ENCODE results near the gene NYAP2.

The NYAP2 gene

DNA sequence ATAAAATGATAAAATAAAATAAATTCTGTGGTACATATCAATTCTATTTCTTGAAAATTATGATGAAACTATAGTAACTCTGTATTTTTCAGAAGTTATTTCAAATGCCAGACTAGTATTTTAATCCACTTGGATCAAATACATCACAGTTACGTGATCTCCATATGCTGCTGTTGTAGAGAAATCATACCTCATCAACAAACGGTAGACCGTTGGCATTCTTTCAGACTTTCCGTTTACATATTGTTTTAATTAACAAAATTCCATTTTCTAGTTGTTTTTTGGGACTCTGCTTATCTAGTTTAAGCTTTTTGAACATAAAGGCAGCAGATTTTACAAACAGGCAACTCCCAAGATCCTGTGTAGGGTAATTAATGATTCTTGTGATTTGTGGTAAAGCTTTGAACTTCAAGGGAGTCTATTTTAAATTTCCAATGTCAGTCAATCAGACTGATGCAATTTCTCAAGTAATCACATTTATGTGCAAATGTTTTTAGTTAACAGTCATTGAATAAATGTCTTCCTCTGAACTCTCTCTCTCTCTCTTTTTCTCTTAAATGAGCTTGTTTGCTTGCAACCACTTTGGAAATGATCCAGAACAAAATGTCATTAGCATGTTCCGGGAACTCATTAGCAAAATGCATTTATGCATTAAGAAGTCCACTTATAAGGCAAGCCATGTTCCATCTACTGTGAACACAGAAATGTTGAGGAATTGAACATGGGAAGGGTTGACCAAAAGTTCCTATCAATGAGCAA lies 31.8 kb downstream of the NYAP2 start:
- DNase-seq, result no peak

DNA sequence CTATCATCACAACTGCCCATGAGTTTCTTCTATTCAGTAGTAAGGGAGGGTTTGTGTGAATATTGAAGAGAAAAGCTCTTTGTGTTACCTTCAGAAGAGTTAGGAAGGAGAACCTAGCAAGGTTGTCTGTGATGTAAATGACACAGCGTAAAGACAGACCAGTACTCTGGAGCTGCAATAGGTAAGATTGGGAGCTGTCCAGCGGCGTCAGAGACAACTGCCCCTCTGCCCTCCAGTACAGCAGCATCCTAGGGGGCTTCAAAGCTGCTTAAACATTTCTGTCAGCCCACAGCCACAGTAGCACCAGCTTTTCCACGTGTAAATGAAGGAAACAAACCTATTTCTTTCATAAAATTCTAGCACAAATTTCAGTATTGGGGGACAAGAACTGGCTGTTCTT lies 34.5 kb downstream of the NYAP2 start:
- no peak for DNase-seq

- no peak for DNase-seq
Observed at GRCh38 chr2:225437319-225437718, 37.8 kb downstream of the NYAP2 start.

GRCh38 chr2:225438248-225438647 lies 38.7 kb downstream of the NYAP2 start:
- DNase-seq, result no peak

- DNase-seq, result no peak
Observed at GRCh38 chr2:225452677-225453076, 53.2 kb downstream of the NYAP2 start.

- no peak for DNase-seq
Observed at GRCh38 chr2:225454412-225454811, 54.9 kb downstream of the NYAP2 start.

DNA sequence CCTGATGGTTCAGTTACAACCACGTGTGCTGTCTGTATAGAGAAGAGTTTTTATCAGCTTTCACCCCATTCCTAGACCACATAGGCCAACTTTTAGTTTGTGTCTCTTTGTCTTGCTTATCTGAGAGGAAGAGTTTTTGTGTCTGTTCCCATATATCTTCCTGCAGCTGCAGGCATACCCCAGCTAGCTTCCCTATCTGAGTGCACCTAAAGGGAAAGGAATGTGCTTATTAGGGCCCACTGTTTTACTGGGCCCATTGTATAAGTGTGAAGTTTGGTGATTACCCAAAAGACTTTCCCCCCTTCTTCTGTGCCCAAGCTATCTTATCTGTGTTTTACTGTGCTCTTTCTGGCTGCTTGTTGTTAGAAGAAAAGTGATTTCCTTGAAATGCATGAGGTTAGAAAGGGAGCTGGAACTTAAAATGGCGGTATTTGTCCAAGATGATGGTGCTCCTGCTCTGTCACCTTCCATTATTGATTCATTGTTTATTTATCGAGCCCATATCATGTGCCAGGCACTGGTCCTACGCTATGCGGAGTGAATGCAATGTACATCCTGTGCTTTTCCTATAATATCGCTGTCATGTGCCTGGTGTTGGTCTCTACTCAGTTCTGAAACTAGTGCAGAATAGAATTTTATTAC lies 57.2 kb downstream of the NYAP2 start:
- no peak for DNase-seq

- DNase-seq, result no peak
Observed at GRCh38 chr2:225457482-225457881, 58.0 kb downstream of the NYAP2 start.

DNA sequence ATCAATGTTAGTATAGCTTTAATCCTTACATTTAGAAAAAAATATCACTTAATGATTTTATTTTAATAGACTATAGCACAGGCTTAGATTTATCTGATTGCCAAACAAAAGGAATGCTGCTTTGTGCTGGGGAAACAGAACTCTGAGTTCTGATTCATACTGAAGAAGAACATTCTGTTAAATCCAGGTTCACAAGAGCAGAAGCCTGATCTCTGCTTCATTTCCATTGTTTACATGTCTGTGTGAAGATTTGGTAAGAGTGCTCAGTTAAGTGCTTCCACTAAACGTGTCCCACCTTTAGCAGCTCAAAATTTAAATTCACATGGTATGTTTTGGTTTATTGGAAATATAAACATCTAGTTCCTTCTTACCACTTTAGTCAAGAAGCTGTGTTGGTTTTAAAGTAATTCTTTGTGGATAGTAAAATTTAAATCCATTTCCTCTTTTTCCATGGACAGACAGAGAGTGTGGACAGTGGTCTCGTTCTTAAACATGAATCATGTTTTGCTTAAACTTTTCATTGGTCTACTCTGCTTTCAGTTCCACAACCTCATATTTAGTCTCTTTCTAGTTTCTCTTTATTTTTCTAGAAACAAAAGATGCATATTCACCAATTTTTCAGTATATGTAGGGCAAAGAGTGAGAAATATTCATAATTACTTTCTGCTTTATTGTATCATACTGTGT lies 59.1 kb downstream of the NYAP2 start:
- DNase-seq, result no peak

DNA sequence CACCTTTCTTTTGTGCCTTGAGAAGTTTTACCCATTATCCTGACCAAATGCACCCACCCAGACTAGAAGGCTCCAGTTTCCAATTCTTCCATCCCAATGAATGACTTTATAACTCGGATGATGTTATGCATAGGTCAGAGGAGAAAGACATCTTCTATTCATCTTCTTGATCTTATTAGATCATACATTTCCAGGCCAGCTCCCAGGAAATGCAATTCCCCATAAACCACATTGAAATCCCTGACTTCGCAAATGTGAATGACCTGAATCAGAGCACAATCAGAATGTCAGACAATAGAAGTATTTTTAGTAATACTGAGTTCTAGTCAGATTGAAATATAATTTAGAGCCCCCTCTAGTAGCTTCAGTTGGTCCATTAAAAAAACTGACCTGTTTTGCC lies 62.9 kb downstream of the NYAP2 start:
- no peak for DNase-seq

DNA sequence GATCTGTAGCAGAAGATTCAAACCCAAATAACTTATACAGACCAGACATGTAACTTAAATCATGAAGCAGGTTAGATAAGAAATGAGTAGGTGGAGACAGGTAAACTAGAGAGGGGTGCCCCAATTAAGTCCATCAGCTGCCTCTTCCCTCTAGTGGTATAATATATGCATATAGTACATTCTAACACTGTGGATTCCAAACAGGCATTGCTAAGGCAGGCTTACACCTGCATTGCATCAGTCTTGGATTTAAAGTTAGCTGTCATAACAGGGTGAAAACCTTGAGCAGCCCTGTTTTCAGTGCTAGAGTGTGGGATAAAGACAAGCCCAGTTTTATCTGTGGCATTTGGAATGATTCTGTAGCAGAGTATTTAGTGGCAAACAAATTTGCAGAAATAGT lies 63.4 kb downstream of the NYAP2 start:
- no peak for DNase-seq

DNA sequence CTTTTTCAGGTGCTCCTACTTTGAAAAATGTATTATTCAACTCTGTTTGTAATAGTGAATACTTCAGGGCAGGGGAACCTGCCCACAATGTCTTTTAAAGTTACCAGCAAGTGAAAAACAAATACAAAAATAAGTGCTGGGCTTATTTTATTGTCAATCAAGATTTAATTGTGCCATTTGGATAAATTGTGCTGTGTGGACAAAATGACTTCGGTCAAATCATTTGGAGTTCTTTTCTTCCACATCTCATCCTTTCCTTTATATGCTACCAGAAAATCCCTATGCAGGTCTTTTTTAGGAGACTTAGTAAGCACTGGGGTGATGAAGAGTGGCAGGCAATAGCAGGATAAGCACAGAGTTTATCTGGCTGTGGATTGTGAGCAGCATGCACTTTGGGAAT lies 63.9 kb downstream of the NYAP2 start:
- no peak for DNase-seq

DNA sequence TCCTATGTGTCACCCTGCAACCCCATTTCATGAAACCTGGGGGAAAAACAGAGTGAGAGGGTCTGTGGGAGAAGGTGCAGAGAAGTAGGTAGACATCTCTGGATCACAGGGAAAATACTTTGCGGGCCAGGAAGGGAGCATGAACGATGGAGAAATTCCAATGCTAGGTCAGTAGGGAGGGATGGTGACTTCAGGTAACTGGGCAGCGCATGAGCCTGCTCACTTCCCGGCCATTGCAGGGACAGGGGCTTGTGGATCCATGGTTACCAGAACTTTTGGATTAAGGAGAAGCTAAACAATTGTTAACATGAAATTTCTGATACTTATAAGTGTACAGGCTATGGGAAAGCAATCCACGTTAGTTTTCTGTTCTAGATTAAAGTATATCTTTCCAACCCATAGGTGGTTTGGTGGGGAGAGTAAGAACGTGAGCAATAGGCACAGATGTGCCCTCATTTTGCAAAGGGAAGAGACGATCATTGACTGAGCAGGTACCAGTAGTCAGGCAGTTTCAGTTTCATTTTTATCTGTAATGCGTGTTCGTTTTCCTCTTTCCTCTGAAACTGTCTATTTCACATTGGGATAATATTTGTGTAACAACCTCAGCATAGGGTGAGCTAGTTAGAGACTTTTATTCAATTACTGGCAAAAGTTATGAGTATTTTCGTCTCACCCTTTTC lies 65.0 kb downstream of the NYAP2 start:
- no peak for DNase-seq

DNA sequence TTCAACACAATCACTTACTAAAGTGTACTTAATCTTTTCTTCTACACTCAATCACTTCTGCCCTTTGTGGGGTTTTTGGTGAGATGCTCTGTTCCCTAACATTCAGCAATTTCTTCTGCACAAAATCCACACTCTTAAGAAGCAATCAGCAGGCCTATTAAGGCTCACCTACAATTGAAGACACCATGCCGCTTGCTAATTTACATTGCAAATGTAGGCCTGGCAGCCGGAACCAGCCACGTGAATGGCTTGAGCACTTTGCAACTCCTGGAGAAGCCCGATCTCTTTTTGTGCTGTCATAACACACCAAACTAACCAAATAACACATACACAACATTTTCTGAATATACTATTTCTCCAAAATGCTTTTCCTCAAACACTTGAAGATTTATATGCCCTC lies 66.3 kb downstream of the NYAP2 start:
- DNase-seq, result no peak

DNA sequence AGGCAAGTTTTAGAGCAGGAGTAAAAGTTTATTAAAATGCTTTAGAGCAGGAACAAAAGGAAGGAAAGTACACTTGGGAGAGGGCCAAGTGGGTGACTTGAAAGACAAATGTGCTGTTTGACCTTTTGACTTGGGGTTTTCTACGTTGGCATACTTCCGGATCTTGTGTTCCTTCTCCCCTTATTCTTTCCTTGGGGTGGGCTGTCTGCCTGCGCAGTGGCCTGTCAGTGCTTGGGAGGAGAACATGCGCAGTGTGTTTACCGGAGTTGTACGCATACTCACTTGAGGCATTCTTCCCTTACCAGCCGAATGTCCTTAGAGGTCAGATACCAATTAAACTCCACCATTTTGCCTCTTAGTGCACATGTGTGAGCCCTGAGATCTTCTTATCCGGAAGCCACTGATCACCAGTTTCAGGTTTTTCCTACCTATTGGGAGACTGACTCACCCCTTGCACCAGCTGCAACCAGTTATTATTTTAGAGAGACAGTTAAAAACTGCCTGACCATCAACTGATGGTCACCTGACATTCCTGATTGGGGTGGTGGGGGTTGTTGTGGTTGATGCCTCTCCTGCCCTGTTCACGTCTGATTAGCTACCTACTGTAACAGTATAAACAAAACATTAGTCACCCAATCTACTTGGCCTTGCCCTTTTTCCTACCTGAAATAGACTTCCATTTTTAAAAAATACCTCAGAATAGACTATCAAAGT lies 67.5 kb downstream of the NYAP2 start:
- no peak for DNase-seq

DNA sequence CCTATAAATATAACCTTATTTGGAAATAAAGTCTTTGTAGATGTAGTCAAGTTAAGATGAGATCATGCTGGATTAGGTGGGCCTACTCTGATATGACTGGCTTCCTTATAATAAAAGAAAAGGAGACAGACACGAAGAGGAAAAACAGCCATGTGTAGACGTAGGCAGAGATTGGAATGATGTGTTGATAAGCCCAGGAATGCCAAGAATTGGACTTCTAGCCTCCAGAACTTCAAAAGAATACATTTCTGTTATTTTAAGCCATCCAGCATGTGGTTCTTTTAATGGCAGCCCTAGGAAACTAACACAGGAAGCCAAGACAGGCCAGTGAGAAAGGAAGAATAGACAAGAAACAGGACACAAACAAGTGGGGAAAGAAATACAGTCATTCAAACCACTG lies 68.6 kb downstream of the NYAP2 start:
- no peak for DNase-seq

DNA sequence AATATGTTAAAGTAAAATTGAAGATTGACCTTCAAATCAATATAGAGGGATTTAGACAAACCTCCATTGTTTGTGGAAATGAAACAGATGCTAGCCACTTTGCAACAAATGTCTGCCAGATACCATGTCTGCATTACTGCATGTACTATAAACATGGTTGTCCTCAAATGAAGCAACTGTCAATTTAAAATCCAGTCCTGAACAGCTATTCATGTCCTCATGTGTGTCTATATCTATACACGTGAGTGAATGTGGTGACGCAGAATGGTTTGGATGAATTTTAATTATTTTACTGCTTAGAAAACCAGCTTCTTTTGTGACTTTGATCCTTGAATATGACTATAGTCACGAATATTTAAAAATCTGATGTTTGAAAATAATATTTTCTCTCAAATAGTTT lies 71.5 kb downstream of the NYAP2 start:
- no peak for DNase-seq

DNA sequence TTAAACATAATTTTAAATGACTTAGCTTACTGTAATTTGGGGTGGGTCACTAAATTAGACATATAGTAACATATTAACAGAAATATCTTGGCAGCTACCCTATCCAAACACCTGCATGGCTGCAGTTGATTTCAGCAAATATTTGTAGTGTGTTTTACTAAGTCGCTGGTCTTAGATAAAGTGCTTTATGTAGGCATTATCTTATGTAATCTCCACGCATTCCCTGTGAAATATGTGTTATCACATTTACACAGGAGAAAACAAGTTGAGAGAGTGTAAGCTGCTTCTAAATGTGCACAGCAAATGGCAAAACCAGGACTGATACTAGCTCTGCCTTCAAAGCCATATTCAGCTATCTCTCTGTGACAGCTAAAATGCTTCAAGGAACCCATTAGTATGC lies 72.0 kb downstream of the NYAP2 start:
- no peak for DNase-seq

DNA sequence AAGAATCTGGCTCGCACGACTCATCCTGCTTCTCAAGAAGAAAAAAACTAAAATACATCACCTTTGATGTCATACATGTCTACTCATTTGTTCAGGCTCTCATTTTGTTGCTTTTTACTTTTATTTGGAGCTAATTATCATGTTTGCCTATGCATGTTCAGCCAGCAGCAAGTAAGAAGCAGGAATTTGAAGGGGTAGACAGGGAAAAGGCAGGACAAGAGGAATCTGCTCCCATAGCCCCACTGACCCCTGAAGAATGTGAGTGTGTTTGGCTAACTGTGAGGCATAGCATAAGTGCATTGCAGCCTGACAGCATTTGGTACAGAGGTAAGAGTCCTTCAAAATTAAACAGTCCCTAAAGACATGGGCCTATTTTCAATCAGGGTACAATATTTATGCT lies 72.7 kb downstream of the NYAP2 start:
- no peak for DNase-seq

DNA sequence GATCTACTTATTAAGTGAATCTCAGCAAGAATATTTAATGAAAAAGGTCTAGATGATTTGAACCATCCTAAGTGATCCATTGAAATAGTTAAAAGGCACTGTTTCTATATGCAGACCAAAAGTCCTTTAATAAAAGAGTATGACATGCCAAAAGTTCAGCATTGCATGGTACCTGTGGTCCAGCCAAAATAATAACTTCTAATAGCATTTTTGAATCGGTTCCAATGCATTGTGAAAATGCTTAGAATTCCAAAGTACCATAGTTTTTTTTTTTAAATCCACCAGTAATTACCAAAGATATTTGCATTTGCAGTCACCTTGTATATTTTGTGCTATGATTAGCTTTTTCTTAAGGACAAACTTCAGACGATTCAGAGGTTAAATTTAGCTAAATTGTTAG lies 79.9 kb downstream of the NYAP2 start:
- DNase-seq, result no peak

- DNase-seq, result no peak
Observed at GRCh38 chr2:225484751-225485150, 85.2 kb downstream of the NYAP2 start.

DNA sequence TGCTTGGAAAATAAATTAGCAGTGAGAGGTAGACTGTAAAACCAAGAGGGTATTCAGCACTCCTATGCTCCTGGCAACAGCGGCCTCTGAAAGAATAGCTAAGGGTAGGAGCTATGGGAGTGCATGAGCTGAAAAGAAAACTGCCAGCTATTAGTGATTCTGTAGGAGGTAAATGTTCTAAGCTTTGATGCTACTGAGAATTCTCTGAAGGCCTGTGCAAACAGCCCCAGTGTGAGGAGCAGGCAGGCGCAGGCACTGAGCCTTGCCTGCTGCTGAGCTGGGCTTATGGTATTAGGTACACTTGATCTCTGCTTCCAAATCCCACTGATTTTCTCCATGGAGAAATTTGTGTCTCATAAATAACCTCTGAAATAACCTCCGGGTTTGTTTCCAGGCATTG lies 86.7 kb downstream of the NYAP2 start:
- DNase-seq, result no peak

GRCh38 chr2:225487878-225488416 lies 88.4 kb downstream of the NYAP2 start:
- DNase-seq, result no peak

All from NK-92 treated with Interleukin-12 subunit alpha and Interleukin-12 subunit beta, amount 100 ng/mL, for 24 hours (cell line).